SJCRH30 (cell line): ENCODE measurements around the gene RAP1GAP2. TPM values are rescaled to one million over a fixed set of nuclear protein-coding genes. Genes with fewer than 3 reads are reported as not detected.
"Not testable (repeated sequence)": the region's sequence is repeated elsewhere in the genome, so short reads cannot be mapped to it uniquely, and the experiment has no call there.

Source experiments
- DNase-seq, 2 experiments: peaks; one replicate each; pipeline ENCODE4 v3.0.0-alpha.2; 2015 to 2020
- H3K27ac ChIP-seq: fragments of 250-450 bp; sonication (Bioruptor Pico); 2 replicates; pipeline ENCODE4 v1.5.1; 2020; ENCODE audit warnings: mild to moderate bottlenecking, moderate library complexity
- H3K27me3 ChIP-seq: fragments of 250-450 bp; sonication (Bioruptor Pico); 2 replicates; pipeline ENCODE4 v1.5.1; 2020; ENCODE audit warnings: mild to moderate bottlenecking, moderate library complexity
- H3K36me3 ChIP-seq: fragments of 250-450 bp; sonication (Bioruptor Pico); 2 replicates; pipeline ENCODE4 v1.5.1; 2020; ENCODE audit warnings: mild to moderate bottlenecking, moderate library complexity
- H3K4me1 ChIP-seq: fragments of 250-450 bp; sonication (Bioruptor Pico); 2 replicates; pipeline ENCODE4 v1.5.1; 2020; ENCODE audit warnings: mild to moderate bottlenecking, moderate library complexity
- H3K4me3 ChIP-seq: fragments of 250-450 bp; sonication (Bioruptor Pico); 2 replicates; pipeline ENCODE4 v1.5.1; 2020; ENCODE audit warnings: mild to moderate bottlenecking, moderate library complexity
- H3K9me3 ChIP-seq: fragments of 250-450 bp; sonication (Bioruptor Pico); replicated peaks from 2 replicates; pipeline ENCODE4 v1.5.1; 2020; ENCODE audit warnings: mild to moderate bottlenecking, moderate library complexity
- total RNA-seq: library from RNA; depleted of rRNA; stranded (reverse); fragments of >200 nt; shearing (Covaris generic); gene quantifications from 2 replicates; pipeline ENCODE4 v1.2.3, GENCODE V29; 2014

Gene RAP1GAP2
- total RNA-seq, 1 experiment from 2014 or later, result 7.4 TPM

- not testable (repeated sequence) for DNase-seq, H3K36me3 ChIP-seq, H3K4me1 ChIP-seq, H3K27ac ChIP-seq, H3K9me3 ChIP-seq, H3K27me3 ChIP-seq, H3K4me3 ChIP-seq
These were observed 94.5 kb downstream of the RAP1GAP2 start for GRCh38 chr17:2890778-2891177.

GRCh38 chr17:2892305-2892971, 96.2 kb downstream of the RAP1GAP2 start:
- no peaks in the 10 kb centered on the region for H3K36me3 ChIP-seq
- DNase-seq, result peak; percentile 31 to 43
- H3K27me3 ChIP-seq, result no peaks in the 10 kb centered on the region
- H3K27ac ChIP-seq, result no peak overlapping the region
- H3K9me3 ChIP-seq, result no peaks in the 10 kb centered on the region
- peaks cover 4% of the 10 kb centered on the region; the same call in 1 of the 2 replicates for H3K4me1 ChIP-seq
- H3K4me3 ChIP-seq, result no peak overlapping the region

- no peak for DNase-seq
- Histone ChIP-seq H3K27me3 (no peaks in the 10 kb centered on the region), H3K4me1 (peaks cover 4% of the 10 kb centered on the region; the same call in 1 of the 2 replicates), H3K9me3 (no peaks in the 10 kb centered on the region), H3K36me3 (no peaks in the 10 kb centered on the region), H3K27ac (no peak overlapping the region), H3K4me3 (no peak overlapping the region)
These were observed 97.2 kb downstream of the RAP1GAP2 start for GRCh38 chr17:2893422-2893914.

- Histone ChIP-seq H3K4me3 (no peak overlapping the region), H3K27ac (no peak overlapping the region), H3K4me1 (peaks cover 4% of the 10 kb centered on the region; the same call in 1 of the 2 replicates), H3K9me3 (no peaks in the 10 kb centered on the region), H3K27me3 (no peaks in the 10 kb centered on the region), H3K36me3 (no peaks in the 10 kb centered on the region)
- DNase-seq, result no peak
These were observed 98.5 kb downstream of the RAP1GAP2 start for GRCh38 chr17:2894782-2895181.

GRCh38 chr17:2897605-2898004, 101.4 kb downstream of the RAP1GAP2 start:
- Histone ChIP-seq H3K4me1 (peaks cover 1% of the 10 kb centered on the region; the same call in 1 of the 2 replicates), H3K4me3 (no peak overlapping the region), H3K9me3 (no peaks in the 10 kb centered on the region), H3K36me3 (no peaks in the 10 kb centered on the region), H3K27me3 (no peaks in the 10 kb centered on the region), H3K27ac (no peak overlapping the region)
- DNase-seq, result no peak

GRCh38 chr17:2898255-2898926, 102.2 kb downstream of the RAP1GAP2 start:
- Histone ChIP-seq H3K9me3 (no peaks in the 10 kb centered on the region), H3K4me1 (no peaks in the 10 kb centered on the region), H3K27me3 (no peaks in the 10 kb centered on the region), H3K36me3 (no peaks in the 10 kb centered on the region), H3K27ac (no peak overlapping the region), H3K4me3 (no peak overlapping the region)
- DNase-seq, result no peak

- Histone ChIP-seq H3K27me3 (no peaks in the 10 kb centered on the region), H3K27ac (no peak overlapping the region), H3K36me3 (no peaks in the 10 kb centered on the region), H3K4me1 (no peaks in the 10 kb centered on the region), H3K4me3 (no peak overlapping the region), H3K9me3 (no peaks in the 10 kb centered on the region)
- DNase-seq, result no peak
These were observed 103.7 kb downstream of the RAP1GAP2 start for GRCh38 chr17:2899906-2900305.

- no peaks in the 10 kb centered on the region for H3K4me1 ChIP-seq
- no peak overlapping the region for H3K4me3 ChIP-seq
- no peak overlapping the region for H3K27ac ChIP-seq
- H3K27me3 ChIP-seq, result no peaks in the 10 kb centered on the region
- no peaks in the 10 kb centered on the region for H3K36me3 ChIP-seq
- no peak for DNase-seq
- no peaks in the 10 kb centered on the region for H3K9me3 ChIP-seq
These were observed 104.6 kb downstream of the RAP1GAP2 start for GRCh38 chr17:2900842-2901241.

GRCh38 chr17:2901582-2901981, 105.3 kb downstream of the RAP1GAP2 start:
- Histone ChIP-seq H3K27ac (no peak overlapping the region), H3K4me1 (no peaks in the 10 kb centered on the region), H3K4me3 (no peak overlapping the region), H3K36me3 (no peaks in the 10 kb centered on the region), H3K27me3 (no peaks in the 10 kb centered on the region), H3K9me3 (no peaks in the 10 kb centered on the region)
- DNase-seq, result no peak

GRCh38 chr17:2902546-2902945, 106.3 kb downstream of the RAP1GAP2 start:
- no peak overlapping the region for H3K4me3 ChIP-seq
- H3K9me3 ChIP-seq, result no peaks in the 10 kb centered on the region
- no peak overlapping the region for H3K27ac ChIP-seq
- DNase-seq, result no peak
- no peaks in the 10 kb centered on the region for H3K27me3 ChIP-seq
- no peaks in the 10 kb centered on the region for H3K36me3 ChIP-seq
- no peaks in the 10 kb centered on the region for H3K4me1 ChIP-seq

- Histone ChIP-seq H3K4me3 (no peak overlapping the region), H3K27ac (no peak overlapping the region), H3K27me3 (no peaks in the 10 kb centered on the region), H3K36me3 (no peaks in the 10 kb centered on the region), H3K4me1 (no peaks in the 10 kb centered on the region), H3K9me3 (no peaks in the 10 kb centered on the region)
- no peak for DNase-seq
These were observed 107.1 kb downstream of the RAP1GAP2 start for GRCh38 chr17:2903193-2903974.

GRCh38 chr17:2904135-2904534, 107.9 kb downstream of the RAP1GAP2 start:
- no peak for DNase-seq
- no peak overlapping the region for H3K4me3 ChIP-seq
- no peak overlapping the region for H3K27ac ChIP-seq
- H3K36me3 ChIP-seq, result no peaks in the 10 kb centered on the region
- H3K27me3 ChIP-seq, result no peaks in the 10 kb centered on the region
- H3K9me3 ChIP-seq, result no peaks in the 10 kb centered on the region
- H3K4me1 ChIP-seq, result no peaks in the 10 kb centered on the region

- no peak for DNase-seq
- peaks cover 7% of the 10 kb centered on the region; the same call in 1 of the 2 replicates for H3K4me1 ChIP-seq
- H3K4me3 ChIP-seq, result no peak overlapping the region
- no peaks in the 10 kb centered on the region for H3K36me3 ChIP-seq
- no peak overlapping the region for H3K27ac ChIP-seq
- no peaks in the 10 kb centered on the region for H3K9me3 ChIP-seq
- H3K27me3 ChIP-seq, result no peaks in the 10 kb centered on the region
These were observed 109.0 kb downstream of the RAP1GAP2 start for GRCh38 chr17:2905269-2905668.

GRCh38 chr17:2905696-2906501, 109.7 kb downstream of the RAP1GAP2 start:
- H3K9me3 ChIP-seq, result no peaks in the 10 kb centered on the region
- no peaks in the 10 kb centered on the region for H3K36me3 ChIP-seq
- H3K27ac ChIP-seq, result no peak overlapping the region
- no peak for DNase-seq
- H3K4me1 ChIP-seq, result peaks cover 7% of the 10 kb centered on the region; the same call in 1 of the 2 replicates
- no peak overlapping the region for H3K4me3 ChIP-seq
- no peaks in the 10 kb centered on the region for H3K27me3 ChIP-seq
